Ishikawa (cell line): Measurements from ENCODE around the gene MINDY3.

ENCODE experiments used
- CEBPB ChIP-seq: IDR thresholded peaks from 2 replicates; pipeline ENCODE4 v1.6.1; 2012
- CREB1 ChIP-seq: IDR thresholded peaks from 2 replicates; pipeline ENCODE4 v1.6.1; 2012; ENCODE audit warnings: low read depth
- EGR1 ChIP-seq: IDR thresholded peaks from 2 replicates; pipeline ENCODE4 v1.6.1; 2012
- EP300 ChIP-seq: IDR thresholded peaks from 2 replicates; pipeline ENCODE4 v1.6.1; 2012; ENCODE audit warnings: borderline replicate concordance
- FOXM1 ChIP-seq: IDR thresholded peaks from 2 replicates; pipeline ENCODE4 v1.6.1; 2012; ENCODE audit warnings: low read depth, borderline replicate concordance
- MAX ChIP-seq: IDR thresholded peaks from 2 replicates; pipeline ENCODE4 v1.6.1; 2012
- NFIC ChIP-seq: IDR thresholded peaks from 2 replicates; pipeline ENCODE4 v1.6.1; 2012
- RAD21 ChIP-seq: IDR thresholded peaks from 2 replicates; pipeline ENCODE4 v1.6.1; 2012; ENCODE audit warnings: low read depth
- REST ChIP-seq: IDR thresholded peaks from 2 replicates; pipeline ENCODE4 v1.6.1; 2012; ENCODE audit warnings: low read depth, mild to moderate bottlenecking
- TAF1 ChIP-seq: IDR thresholded peaks from 2 replicates; pipeline ENCODE4 v1.6.1; 2012; ENCODE audit warnings: low read depth, mild to moderate bottlenecking
- TCF12 ChIP-seq: IDR thresholded peaks from 2 replicates; pipeline ENCODE4 v1.6.1; 2012; ENCODE audit warnings: low read depth
- TEAD4 ChIP-seq: IDR thresholded peaks from 2 replicates; pipeline ENCODE4 v1.6.1; 2012
- USF1 ChIP-seq: IDR thresholded peaks from 2 replicates; pipeline ENCODE4 v1.6.1; 2012
- YY1 ChIP-seq: IDR thresholded peaks from 2 replicates; pipeline ENCODE4 v1.6.1; 2012; ENCODE audit warnings: low read depth
- ZBTB7A ChIP-seq: IDR thresholded peaks from 2 replicates; pipeline ENCODE4 v1.6.1; 2012; ENCODE audit warnings: low read depth

MINDY3 gene

GRCh38 chr10:15792777-15793176 is 67.5 kb downstream of the MINDY3 start:
- no peak for TF ChIP-seq TEAD4
- TF ChIP-seq FOXM1: no peak
- no peak for TF ChIP-seq NFIC
- no peak for TF ChIP-seq TCF12
- TF ChIP-seq EGR1: no peak
- no peak for TF ChIP-seq YY1
- TF ChIP-seq REST: no peak
- TF ChIP-seq ZBTB7A: no peak

GRCh38 chr10:15791816-15792524 is 68.3 kb downstream of the MINDY3 start:
- no peak for TF ChIP-seq YY1
- TF ChIP-seq ZBTB7A: no peak
- TF ChIP-seq CEBPB: no peak
- TF ChIP-seq MAX: no peak
- no peak for TF ChIP-seq CREB1
- no peak for TF ChIP-seq TAF1
- no peak for TF ChIP-seq NFIC
- no peak for TF ChIP-seq USF1
- no peak for TF ChIP-seq EP300
- TF ChIP-seq FOXM1: no peak
- TF ChIP-seq RAD21: no peak
- no peak for TF ChIP-seq REST

- TF ChIP-seq TAF1 (no peak), TEAD4 (no peak), NFIC (no peak), CREB1 (no peak), MAX (no peak), ZBTB7A (no peak), USF1 (no peak), EGR1 (no peak), FOXM1 (no peak), TCF12 (no peak), RAD21 (no peak), REST (no peak), CEBPB (no peak), YY1 (no peak), EP300 (no peak)
Measured at GRCh38 chr10:15789793-15790525, 70.3 kb downstream of the MINDY3 start.

- no peak for TF ChIP-seq NFIC
- no peak for TF ChIP-seq FOXM1
- TF ChIP-seq CREB1: no peak
- no peak for TF ChIP-seq EP300
- no peak for TF ChIP-seq CEBPB
- TF ChIP-seq MAX: no peak
- TF ChIP-seq RAD21: no peak
- TF ChIP-seq EGR1: no peak
Measured at GRCh38 chr10:15787426-15787825, 72.9 kb downstream of the MINDY3 start.
